Karpas-422 (cell line): ENCODE measurements around the gene HAPLN2. TPM values are rescaled to one million over a fixed set of nuclear protein-coding genes. Genes with fewer than 3 reads are reported as not detected.

Experiments
- DNase-seq: peaks from one replicate; pipeline ENCODE4 v3.0.0-alpha.2; 2015
- H2AFZ ChIP-seq: fragments of 200-600 bp; sonication (generic); 2 replicates; pipeline ENCODE4 v1.6.1; 2014; ENCODE audit warnings: antibody characterized with exemption, low read length, mixed read lengths
- H3K27ac ChIP-seq: fragments of 200-600 bp; sonication (generic); 2 replicates; pipeline ENCODE4 v1.5.1; 2014; ENCODE audit warnings: mild to moderate bottlenecking, low read length, moderate library complexity
- H3K27me3 ChIP-seq: fragments of 200-600 bp; sonication (generic); 2 replicates; pipeline ENCODE4 v1.6.1; 2014; ENCODE audit warnings: low read length, mixed read lengths
- H3K36me3 ChIP-seq: fragments of 200-600 bp; sonication (generic); 2 replicates; pipeline ENCODE4 v1.6.1; 2014; ENCODE audit warnings: low read length, mixed read lengths; ENCODE audit not compliant: insufficient read depth
- H3K4me1 ChIP-seq: fragments of 200-600 bp; sonication (generic); 2 replicates; pipeline ENCODE4 v1.6.1; 2014; ENCODE audit warnings: mild to moderate bottlenecking, low read length, mixed read lengths
- H3K4me2 ChIP-seq: fragments of 200-600 bp; sonication (generic); 2 replicates; pipeline ENCODE4 v1.6.1; 2014; ENCODE audit warnings: low read length, low read depth, mild to moderate bottlenecking; ENCODE audit not compliant: poor library complexity, severe bottlenecking
- H3K4me3 ChIP-seq: fragments of 200-600 bp; sonication (generic); 2 replicates; pipeline ENCODE4 v1.5.1; 2014; ENCODE audit warnings: mild to moderate bottlenecking, antibody characterized with exemption, low read length, mixed read lengths
- H3K79me2 ChIP-seq: fragments of 200-600 bp; sonication (generic); 2 replicates; pipeline ENCODE4 v1.6.1; 2014; ENCODE audit warnings: mild to moderate bottlenecking, low read length, mixed read lengths
- H3K9ac ChIP-seq: fragments of 200-600 bp; sonication (generic); 2 replicates; pipeline ENCODE4 v1.6.0; 2014; ENCODE audit warnings: low read length
- H3K9me2 ChIP-seq: fragments of 200-600 bp; sonication (generic), shearing (Covaris generic); replicated peaks from 2 replicates; pipeline ENCODE4 v1.6.0; 2014; ENCODE audit warnings: mild to moderate bottlenecking, low read length, moderate library complexity; ENCODE audit not compliant: insufficient read depth
- H3K9me3 ChIP-seq: fragments of 300-700, 200-600 bp; sonication (generic); 2 replicates; pipeline ENCODE4 v1.6.1; 2014; ENCODE audit warnings: low read length, mixed read lengths
- H4K20me1 ChIP-seq: fragments of 200-600 bp; sonication (generic); 2 replicates; pipeline ENCODE4 v1.6.1; 2014; ENCODE audit warnings: mild to moderate bottlenecking, antibody characterized with exemption, low read length, low read depth; ENCODE audit not compliant: insufficient read depth
- total RNA-seq: library from RNA; depleted of rRNA; stranded (reverse); fragments of >200 nt; shearing (Covaris generic); gene quantifications from 2 replicates; pipeline ENCODE4 v1.2.3, GENCODE V29; 2014; ENCODE audit warnings: low replicate concordance

Gene HAPLN2
- total RNA-seq, 1 experiment from 2014 or later: not detected

DNA sequence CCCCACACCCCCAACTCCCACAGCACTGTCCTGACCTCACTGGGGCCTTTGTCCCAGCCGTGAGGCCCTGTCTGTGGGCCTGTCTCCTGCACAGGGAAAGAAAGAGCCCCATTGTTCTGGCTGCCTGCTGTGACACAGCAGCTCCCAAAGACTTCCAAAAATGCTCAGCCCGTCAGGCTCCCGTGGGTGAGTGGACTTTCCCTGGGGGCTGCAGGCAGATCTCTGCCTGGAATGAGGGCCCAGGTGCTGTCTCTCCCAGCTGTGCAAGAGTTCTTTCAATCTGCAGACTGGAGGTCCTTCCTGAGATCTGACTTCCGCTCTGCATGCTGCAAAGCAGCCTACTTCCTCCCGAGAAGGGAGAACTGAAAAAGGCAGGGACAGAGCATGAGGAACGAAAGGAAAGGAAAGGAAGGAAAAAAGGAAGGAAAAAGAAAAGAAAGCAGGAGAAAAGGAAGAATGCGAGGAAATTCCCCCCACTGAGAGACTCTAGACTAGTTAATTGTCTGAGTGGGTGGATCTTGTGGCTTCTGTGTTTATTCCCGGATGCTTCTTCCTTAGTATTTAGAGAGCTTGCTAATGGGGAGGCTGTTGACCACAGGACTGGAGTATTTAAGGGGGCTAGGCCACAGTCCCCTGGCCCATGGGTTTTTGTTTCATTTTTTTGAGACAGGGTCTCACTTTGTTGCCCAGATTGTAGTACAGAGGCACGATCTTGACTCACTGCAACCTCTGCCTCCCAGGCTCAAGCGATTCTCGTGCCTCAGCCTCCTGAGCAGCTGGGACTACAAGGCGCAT is 43.0 kb downstream of the HAPLN2 start:
- H4K20me1 ChIP-seq: no peaks in the 10 kb centered on the region; the same call in 1 of the 2 replicates
- no peak overlapping the region for H3K4me2 ChIP-seq
- no peaks in the 10 kb centered on the region for H3K36me3 ChIP-seq
- no peak overlapping the region for H3K27ac ChIP-seq
- no peak overlapping the region for H3K9ac ChIP-seq
- no peak for DNase-seq
- H3K27me3 ChIP-seq: no peaks in the 10 kb centered on the region
- H3K4me3 ChIP-seq: no peak overlapping the region
- H3K79me2 ChIP-seq: no peaks in the 10 kb centered on the region
- no peaks in the 10 kb centered on the region for H3K9me2 ChIP-seq
- peaks cover 11% of the 10 kb centered on the region for H3K4me1 ChIP-seq
- no peaks in the 10 kb centered on the region for H3K9me3 ChIP-seq
- H2AFZ ChIP-seq: no peak overlapping the region

- H3K4me1 ChIP-seq: peaks cover 11% of the 10 kb centered on the region
- no peaks in the 10 kb centered on the region for H3K9me3 ChIP-seq
- no peak overlapping the region for H3K4me3 ChIP-seq
- H2AFZ ChIP-seq: no peak overlapping the region
- H3K27me3 ChIP-seq: no peaks in the 10 kb centered on the region
- H3K36me3 ChIP-seq: no peaks in the 10 kb centered on the region
- no peak overlapping the region for H3K9ac ChIP-seq
- no peaks in the 10 kb centered on the region; the same call in 1 of the 2 replicates for H4K20me1 ChIP-seq
- no peaks in the 10 kb centered on the region for H3K79me2 ChIP-seq
- H3K27ac ChIP-seq: no peak overlapping the region
- H3K9me2 ChIP-seq: no peaks in the 10 kb centered on the region
- no peak overlapping the region for H3K4me2 ChIP-seq
- no peak for DNase-seq
These were observed 43.5 kb downstream of the HAPLN2 start for GRCh38 chr1:156662800-156663055.

DNA sequence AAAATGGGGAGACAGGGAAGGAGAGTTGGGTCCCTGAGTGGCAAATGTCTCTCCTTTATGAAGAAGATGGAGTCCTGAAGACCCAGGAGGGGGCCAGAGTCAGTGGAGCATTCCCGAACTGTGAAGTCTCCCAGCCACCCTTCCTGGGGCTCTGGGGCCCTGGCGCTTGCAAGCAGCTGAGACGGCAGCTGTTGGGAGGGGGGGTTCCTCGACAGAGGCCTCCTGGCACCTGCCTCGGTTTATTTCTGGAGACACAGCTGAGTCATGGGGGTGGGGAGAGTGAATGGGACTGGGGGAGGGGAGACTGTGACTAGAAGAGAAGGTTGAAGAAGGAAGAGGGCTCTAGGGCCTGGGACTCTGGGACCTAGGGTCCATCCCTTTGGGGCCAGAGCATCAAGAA is 44.0 kb downstream of the HAPLN2 start:
- Histone ChIP-seq H2AFZ (no peak overlapping the region), H3K79me2 (no peaks in the 10 kb centered on the region), H3K27me3 (no peaks in the 10 kb centered on the region), H3K9me3 (no peaks in the 10 kb centered on the region), H3K27ac (no peak overlapping the region), H3K9ac (no peak overlapping the region), H3K4me2 (no peak overlapping the region), H3K36me3 (no peaks in the 10 kb centered on the region), H3K4me3 (no peak overlapping the region), H3K9me2 (no peaks in the 10 kb centered on the region), H4K20me1 (no peaks in the 10 kb centered on the region; the same call in 1 of the 2 replicates), H3K4me1 (peaks cover 11% of the 10 kb centered on the region)
- DNase-seq: no peak

GRCh38 chr1:156664046-156664766 is 45.0 kb downstream of the HAPLN2 start:
- H3K4me1 ChIP-seq: peaks cover 8% of the 10 kb centered on the region
- no peaks in the 10 kb centered on the region; the same call in 1 of the 2 replicates for H4K20me1 ChIP-seq
- no peak overlapping the region for H3K9ac ChIP-seq
- no peaks in the 10 kb centered on the region for H3K9me3 ChIP-seq
- no peaks in the 10 kb centered on the region for H3K9me2 ChIP-seq
- H3K79me2 ChIP-seq: no peaks in the 10 kb centered on the region
- no peaks in the 10 kb centered on the region for H3K27me3 ChIP-seq
- no peak for DNase-seq
- no peak overlapping the region for H3K27ac ChIP-seq
- no peak overlapping the region for H3K4me2 ChIP-seq
- H3K4me3 ChIP-seq: no peak overlapping the region
- H2AFZ ChIP-seq: no peak overlapping the region
- no peaks in the 10 kb centered on the region for H3K36me3 ChIP-seq

DNA sequence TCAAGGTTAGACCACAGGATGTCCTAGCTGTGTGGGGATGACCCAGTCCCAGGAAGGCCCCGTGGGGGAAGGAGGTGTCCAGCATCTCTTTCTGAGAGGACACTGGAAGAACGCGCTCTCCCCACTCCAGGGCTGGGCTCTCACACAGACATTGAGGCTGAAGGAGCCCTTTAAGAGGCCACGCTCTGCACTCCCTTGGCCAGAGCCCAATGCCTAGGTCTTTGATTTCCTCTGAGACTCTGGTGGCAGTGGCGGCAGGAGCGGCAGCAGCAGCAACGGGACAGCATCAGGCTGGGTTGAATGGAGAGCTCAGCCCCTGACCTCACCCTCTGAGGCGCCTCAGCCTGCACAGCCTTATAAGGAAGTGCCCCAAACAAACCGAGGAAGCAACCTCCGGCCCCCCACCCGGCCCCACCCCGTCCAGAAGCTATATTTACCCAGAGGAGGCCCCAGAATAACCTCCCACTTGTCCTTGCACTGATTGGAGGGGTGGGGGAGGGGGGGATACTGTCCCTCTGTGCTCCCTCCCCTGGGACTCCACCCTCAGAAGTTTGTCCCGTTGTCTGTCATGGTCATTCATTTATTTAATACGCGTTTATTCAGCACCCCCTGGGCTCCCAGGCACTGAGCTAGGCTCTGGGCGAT is 45.7 kb downstream of the HAPLN2 start:
- DNase-seq: no peak
- H3K9ac ChIP-seq: no peak overlapping the region
- no peaks in the 10 kb centered on the region for H3K9me3 ChIP-seq
- H3K4me2 ChIP-seq: no peak overlapping the region
- H3K4me3 ChIP-seq: no peak overlapping the region
- no peaks in the 10 kb centered on the region for H3K36me3 ChIP-seq
- no peaks in the 10 kb centered on the region for H3K9me2 ChIP-seq
- no peaks in the 10 kb centered on the region for H3K27me3 ChIP-seq
- H3K27ac ChIP-seq: no peak overlapping the region
- no peaks in the 10 kb centered on the region for H3K79me2 ChIP-seq
- no peaks in the 10 kb centered on the region; the same call in 1 of the 2 replicates for H4K20me1 ChIP-seq
- H2AFZ ChIP-seq: no peak overlapping the region
- H3K4me1 ChIP-seq: peaks cover 7% of the 10 kb centered on the region

GRCh38 chr1:156665539-156665938 is 46.3 kb downstream of the HAPLN2 start:
- no peaks in the 10 kb centered on the region for H3K9me3 ChIP-seq
- no peak for DNase-seq
- H3K27me3 ChIP-seq: no peaks in the 10 kb centered on the region
- H2AFZ ChIP-seq: no peak overlapping the region
- H3K27ac ChIP-seq: no peak overlapping the region
- no peaks in the 10 kb centered on the region for H3K9me2 ChIP-seq
- no peaks in the 10 kb centered on the region; the same call in 1 of the 2 replicates for H4K20me1 ChIP-seq
- no peak overlapping the region for H3K9ac ChIP-seq
- H3K4me1 ChIP-seq: peaks cover 7% of the 10 kb centered on the region
- no peaks in the 10 kb centered on the region for H3K36me3 ChIP-seq
- no peak overlapping the region for H3K4me3 ChIP-seq
- no peak overlapping the region for H3K4me2 ChIP-seq
- H3K79me2 ChIP-seq: no peaks in the 10 kb centered on the region

DNA sequence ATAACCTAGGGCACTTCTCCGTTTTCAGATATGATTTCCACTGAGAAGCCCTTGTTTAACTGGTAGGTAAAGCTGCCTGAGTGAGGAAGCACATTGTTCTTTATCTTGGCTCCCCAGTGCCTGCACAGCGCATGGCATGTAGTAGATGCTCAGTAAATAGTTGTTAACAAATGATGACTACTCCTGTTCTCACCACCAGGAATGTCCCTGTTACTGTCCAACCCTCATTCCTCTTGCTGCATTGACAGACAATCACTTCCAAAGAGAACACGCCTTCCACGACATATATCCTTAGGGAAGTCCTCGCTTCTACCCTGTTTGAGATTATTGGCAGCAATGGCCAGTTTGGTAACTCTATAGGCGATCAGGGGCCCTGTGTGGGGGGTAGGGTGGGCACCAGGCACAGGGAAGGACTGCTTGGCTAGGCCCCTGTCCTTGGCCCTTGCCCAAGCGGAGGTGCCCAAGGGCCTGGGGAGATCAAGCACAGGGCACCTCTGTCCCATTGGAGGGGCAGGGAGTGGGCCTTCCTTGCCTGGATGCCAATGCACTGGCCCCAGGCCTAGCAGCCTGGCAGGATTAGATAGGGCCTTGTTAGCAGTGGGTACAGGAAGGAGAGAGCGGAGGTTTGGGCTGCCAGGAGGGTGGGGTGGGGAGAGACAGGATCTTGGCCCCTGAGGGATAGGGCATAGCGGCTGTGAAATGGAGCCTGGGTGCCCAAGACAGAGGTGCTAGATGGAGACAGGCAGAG is 47.8 kb downstream of the HAPLN2 start:
- no peak for DNase-seq
- no peaks in the 10 kb centered on the region; the same call in 1 of the 2 replicates for H4K20me1 ChIP-seq
- no peak overlapping the region for H3K9ac ChIP-seq
- no peak overlapping the region for H3K27ac ChIP-seq
- no peaks in the 10 kb centered on the region for H3K9me2 ChIP-seq
- H3K27me3 ChIP-seq: no peaks in the 10 kb centered on the region
- no peak overlapping the region for H3K4me2 ChIP-seq
- H3K9me3 ChIP-seq: no peaks in the 10 kb centered on the region
- peaks cover 6% of the 10 kb centered on the region for H3K4me1 ChIP-seq
- H2AFZ ChIP-seq: no peak overlapping the region
- no peaks in the 10 kb centered on the region for H3K36me3 ChIP-seq
- no peak overlapping the region for H3K4me3 ChIP-seq
- H3K79me2 ChIP-seq: no peaks in the 10 kb centered on the region

GRCh38 chr1:156667610-156667967 is 48.4 kb downstream of the HAPLN2 start:
- Histone ChIP-seq H3K9me3 (no peaks in the 10 kb centered on the region), H3K4me1 (peaks cover 3% of the 10 kb centered on the region; the same call in 1 of the 2 replicates), H2AFZ (no peak overlapping the region), H3K4me2 (no peak overlapping the region), H3K9me2 (no peaks in the 10 kb centered on the region), H4K20me1 (no peaks in the 10 kb centered on the region; the same call in 1 of the 2 replicates), H3K36me3 (no peaks in the 10 kb centered on the region), H3K27ac (no peak overlapping the region), H3K79me2 (no peaks in the 10 kb centered on the region), H3K9ac (no peak overlapping the region), H3K27me3 (no peaks in the 10 kb centered on the region), H3K4me3 (no peak overlapping the region)
- no peak for DNase-seq
